SHP77 (cell line): ENCODE measurements around the gene SLC9A5.

ENCODE experiments used
- DNase-seq, 2 experiments: peaks; one replicate each; lab custom pipeline; 2025; lab: John Stamatoyannopoulos, UW

Gene SLC9A5

GRCh38 chr16:67281536-67282446 is 33.0 kb downstream of the SLC9A5 start:
- DNase-seq: no peak

DNA sequence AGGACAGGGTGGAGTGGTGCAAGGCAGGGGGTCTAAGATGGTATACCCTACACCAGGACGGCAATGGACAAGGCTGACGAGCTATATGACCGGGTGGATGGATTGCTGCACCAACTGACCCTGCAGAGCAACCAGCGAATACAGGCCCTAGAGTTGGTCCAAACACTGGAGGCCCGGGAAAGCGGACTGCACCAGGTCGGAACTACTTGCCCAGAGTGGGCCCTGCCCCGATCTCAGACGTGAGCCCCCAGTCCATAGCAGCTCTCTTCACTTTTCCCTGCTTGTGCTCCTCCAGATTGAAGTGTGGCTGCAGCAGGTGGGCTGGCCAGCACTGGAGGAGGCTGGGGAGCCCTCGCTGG is 33.6 kb downstream of the SLC9A5 start:
- no peak for DNase-seq

GRCh38 chr16:67283039-67283825 is 34.5 kb downstream of the SLC9A5 start:
- DNase-seq: no peak

GRCh38 chr16:67283826-67284555 is 35.2 kb downstream of the SLC9A5 start:
- no peak for DNase-seq

DNA sequence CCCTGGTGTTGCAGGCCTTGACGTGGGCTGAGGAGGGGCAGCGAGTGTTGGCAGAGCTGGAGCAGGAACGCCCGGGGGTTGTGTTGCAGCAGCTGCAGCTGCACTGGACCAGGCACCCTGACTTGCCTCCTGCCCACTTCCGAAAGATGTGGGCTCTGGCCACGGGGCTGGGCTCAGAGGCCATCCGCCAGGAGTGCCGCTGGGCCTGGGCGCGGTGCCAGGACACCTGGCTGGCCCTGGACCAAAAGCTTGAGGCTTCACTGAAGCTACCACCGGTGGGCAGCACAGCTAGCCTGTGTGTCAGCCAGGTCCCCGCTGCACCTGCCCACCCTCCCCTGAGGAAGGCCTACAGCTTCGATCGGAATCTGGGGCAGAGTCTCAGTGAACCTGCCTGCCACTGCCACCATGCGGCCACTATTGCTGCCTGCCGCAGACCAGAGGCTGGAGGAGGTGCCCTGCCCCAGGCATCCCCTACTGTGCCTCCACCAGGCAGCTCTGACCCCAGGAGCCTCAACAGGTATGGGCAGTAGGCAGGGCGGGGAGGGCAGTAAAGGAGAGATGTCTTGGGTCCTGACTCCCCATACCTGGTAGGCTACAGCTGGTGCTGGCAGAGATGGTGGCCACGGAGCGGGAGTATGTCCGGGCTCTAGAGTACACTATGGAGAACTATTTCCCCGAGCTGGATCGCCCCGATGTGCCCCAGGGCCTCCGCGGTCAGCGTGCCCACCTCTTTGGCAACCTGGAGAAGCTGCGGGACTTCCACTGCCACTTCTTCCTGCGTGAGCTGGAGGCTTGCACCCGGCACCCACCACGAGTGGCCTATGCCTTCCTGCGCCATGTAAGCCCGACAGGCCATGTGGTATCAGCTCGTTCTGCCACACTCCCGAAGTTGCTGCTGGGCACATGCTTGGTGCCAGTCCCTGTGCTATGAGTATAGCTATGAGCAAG is 36.2 kb downstream of the SLC9A5 start:
- peak; percentile 78 to 89 for DNase-seq

- DNase-seq: no peak
Observed at GRCh38 chr16:67286441-67287235, 37.9 kb downstream of the SLC9A5 start.

GRCh38 chr16:67287960-67288359 is 39.2 kb downstream of the SLC9A5 start:
- no peak for DNase-seq

- DNase-seq: no peak
Observed at GRCh38 chr16:67291461-67291860, 42.7 kb downstream of the SLC9A5 start.

GRCh38 chr16:67294171-67294757 is 45.5 kb downstream of the SLC9A5 start:
- DNase-seq: no peak

DNA sequence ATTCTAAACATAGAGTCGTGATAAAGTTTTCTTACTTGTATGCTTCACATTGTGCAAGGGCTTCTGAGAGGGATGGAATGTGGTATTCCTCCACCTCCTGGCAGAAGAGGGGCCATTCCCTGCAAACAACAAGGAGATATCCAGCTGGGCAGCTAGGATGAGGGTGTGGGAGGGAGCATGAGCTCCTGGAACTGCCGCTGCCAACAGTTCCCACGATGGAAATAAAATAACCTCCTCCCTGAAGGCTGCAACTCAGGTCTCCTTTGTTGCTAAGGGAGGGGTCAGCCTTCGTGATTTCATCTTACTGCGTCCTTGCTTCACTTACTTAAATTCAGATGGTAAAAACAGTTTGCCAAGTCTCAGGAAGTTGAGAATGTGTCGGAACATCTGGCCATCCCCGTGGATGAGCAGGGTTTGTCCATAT is 46.2 kb downstream of the SLC9A5 start:
- no peak for DNase-seq

- no peak for DNase-seq
Observed at GRCh38 chr16:67296420-67296819, 47.6 kb downstream of the SLC9A5 start.

DNA sequence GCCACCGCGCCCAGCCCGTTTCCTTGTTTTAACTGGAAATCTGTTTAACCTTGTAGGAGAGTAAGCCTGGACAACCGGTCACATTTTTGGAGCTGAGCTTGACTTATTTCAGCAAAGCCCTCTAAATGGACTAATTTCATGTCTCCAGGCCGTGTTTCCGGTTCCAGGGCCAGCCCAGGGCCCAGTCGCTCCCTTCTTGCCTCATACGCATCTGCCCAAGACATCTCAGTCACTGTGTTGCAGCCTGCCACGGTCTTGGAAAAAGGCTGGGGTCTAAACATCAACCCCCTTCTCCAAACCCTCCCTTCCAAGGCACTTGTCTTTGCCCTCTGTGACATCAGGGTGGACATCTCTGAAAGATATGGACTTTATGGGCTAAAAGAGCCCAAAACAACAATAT is 49.5 kb downstream of the SLC9A5 start:
- DNase-seq: no peak

GRCh38 chr16:67299269-67299668 is 50.5 kb downstream of the SLC9A5 start:
- no peak for DNase-seq

DNA sequence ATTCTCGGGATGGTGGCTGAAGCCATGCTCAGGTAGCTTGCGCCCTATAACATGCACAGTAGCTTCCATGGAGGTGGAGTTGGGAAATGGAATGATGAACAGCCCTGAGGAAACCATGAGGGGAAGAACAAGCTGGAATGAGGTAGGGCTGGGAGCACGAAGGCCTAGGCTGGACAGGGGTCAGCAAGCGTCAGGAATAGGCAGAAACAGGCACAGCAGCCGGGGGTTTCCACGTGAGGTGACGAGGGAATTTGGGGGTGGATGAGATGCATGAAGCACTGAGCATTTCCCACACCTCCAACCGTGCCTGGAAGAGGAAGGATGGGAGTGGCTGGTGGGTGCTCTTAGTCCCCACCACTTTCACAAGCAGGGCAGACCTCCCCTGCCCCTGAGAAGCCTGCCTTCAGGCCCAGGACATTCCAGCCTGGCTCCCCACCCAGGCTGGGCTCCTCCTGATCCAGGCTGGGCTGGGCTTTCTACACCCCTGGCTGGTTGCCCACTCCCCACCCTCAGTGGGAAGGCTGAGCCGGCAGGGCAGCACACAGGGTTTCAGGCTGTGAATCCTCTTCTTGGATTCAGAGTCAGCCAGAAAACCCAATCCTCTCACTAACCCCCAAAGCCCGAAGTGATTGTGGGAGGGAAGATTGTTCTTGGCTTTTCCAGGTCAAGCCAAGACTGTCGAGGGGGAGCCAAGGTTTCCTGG is 52.5 kb downstream of the SLC9A5 start:
- no peak for DNase-seq

GRCh38 chr16:67302076-67302475 is 53.3 kb downstream of the SLC9A5 start:
- DNase-seq: no peak

DNA sequence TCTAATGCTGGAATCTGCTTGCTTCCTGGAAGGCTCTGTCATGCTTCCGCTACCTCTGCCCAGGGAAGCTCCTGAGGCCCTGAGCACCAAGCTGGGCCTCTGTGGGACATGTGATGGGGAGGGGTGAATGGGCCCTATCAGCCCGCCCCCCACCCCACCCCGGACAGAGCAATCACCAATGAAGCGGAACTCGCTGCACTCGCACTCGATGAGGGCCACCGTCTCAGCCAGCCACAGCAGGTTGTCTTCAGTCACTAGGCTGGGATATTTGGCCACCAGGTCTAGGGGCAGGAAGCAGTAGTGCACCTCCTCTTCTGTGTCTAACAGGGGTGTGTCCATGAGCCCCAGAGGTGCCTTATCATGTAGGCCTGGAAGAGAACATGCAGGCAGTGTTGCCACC is 54.2 kb downstream of the SLC9A5 start:
- DNase-seq: no peak

DNA sequence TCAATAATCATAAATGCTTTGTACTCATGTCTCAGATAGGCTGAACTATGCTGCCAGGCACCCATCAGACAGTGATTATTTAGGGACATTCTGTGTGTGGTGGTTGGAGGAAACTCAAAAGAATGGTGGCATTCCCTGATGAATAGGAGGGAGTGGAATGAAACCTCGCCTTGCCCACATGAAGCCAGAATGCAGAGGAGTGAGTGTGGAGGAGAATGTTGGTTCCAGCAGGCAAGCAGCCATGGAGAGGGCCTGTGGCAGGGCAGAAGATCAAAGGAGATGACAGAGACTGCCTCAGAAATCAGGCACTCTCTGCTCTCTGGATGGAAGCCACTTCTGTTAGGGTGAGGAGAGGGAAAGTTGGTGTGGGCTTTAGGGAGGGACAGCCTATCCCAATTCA is 55.2 kb downstream of the SLC9A5 start:
- DNase-seq: no peak

DNA sequence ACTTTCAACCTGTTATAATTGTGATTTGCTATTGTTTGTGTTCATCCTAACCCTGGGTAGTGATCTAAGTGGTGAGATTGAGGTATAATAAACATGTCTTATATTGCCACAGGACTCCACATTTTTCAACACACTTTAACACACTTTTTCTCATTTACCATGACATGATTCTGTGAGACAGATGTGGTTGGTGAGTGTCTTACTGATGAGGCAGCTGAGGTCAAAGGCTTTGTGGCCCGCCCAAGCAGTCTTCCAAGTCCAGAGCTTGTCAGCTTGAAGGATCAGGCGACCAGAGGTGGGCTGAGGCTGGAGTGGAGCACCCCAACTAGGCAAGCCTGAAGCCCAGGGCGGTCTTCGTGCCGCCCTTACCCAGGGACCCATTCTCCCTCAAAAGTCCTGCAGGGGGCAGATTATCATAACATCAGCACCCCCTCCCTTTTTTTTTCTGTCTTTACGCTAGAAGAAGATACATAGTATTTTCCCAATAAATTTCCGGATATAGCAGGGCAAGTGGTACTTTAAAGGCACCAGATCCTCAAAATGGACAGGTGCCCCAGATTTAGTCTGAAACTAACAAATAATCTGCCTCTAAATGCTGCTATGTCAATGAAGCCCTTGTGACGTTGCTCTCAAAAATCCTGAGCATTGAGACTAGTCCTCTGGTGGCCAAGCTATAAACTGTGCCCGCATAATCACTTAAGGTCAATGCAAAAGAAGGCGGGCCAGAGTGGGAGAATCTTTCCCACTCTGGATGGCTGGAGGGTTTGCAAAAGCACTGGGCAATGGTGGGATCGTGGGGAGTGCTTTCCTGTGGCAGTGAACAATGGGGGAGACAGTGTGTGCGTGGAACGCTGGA is 56.7 kb downstream of the SLC9A5 start:
- no peak for DNase-seq

DNA sequence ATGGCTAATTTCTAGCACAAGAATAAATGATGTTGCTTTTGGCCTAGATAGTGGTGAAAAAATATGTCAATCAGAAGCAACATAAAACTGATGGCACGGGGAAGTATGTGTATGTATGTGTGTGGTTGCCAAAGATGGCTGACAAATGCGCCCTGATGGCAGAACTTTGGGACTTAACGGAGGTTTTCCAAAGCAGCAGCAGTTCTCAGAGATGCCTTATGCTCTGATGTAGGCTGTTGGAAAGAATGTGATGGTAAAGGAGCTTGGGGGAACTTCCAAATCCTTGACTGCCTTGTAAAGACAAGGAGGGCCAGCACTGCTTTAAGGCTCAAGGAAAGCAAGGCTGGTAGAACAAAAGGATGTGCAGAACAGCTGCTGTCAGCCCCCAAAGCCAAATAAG is 61.8 kb downstream of the SLC9A5 start:
- no peak for DNase-seq
